ENCODE results near the gene MINDY1.

The MINDY1 gene

GRCh38 chr1:150994248-150994647 is 12.5 kb downstream of the MINDY1 start:
- in situ Hi-C loops (cut with HindIII; ENCODE audit: low sequenced_read_pairs): no loop called here

- in situ Hi-C loops (cut with HindIII; ENCODE audit: low sequenced_read_pairs): no loop called here
Observed at GRCh38 chr1:150992626-150993025, 14.1 kb downstream of the MINDY1 start.

- in situ Hi-C loops (cut with HindIII; ENCODE audit: low sequenced_read_pairs): no loop called here
Observed at GRCh38 chr1:150987924-150988323, 18.8 kb downstream of the MINDY1 start.

GRCh38 chr1:150985179-150985825 is 21.4 kb downstream of the MINDY1 start:
- in situ Hi-C loops (cut with HindIII; ENCODE audit: low sequenced_read_pairs): no loop called here

- in situ Hi-C loops (cut with HindIII; ENCODE audit: low sequenced_read_pairs): loop anchor here (5.0 kb wide), 1 partner anchor 35 kb away; no protein-coding TSS in a partner anchor
Observed at GRCh38 chr1:150981805-150982712, 24.6 kb downstream of the MINDY1 start, which contains the start of gene ANXA9. ANXA9 (plus strand) TSS chr1:150982292; CDS start chr1:150983106, 814 bp downstream.

GRCh38 chr1:150981177-150981804 is 25.4 kb downstream of the MINDY1 start:
- in situ Hi-C loops (cut with HindIII; ENCODE audit: low sequenced_read_pairs): loop anchor here (5.0 kb wide), 1 partner anchor 34 kb away; no protein-coding TSS in a partner anchor

GRCh38 chr1:150979092-150980056 is 27.3 kb downstream of the MINDY1 start:
- in situ Hi-C loops (cut with HindIII; ENCODE audit: low sequenced_read_pairs): loop anchor here (5.0 kb wide), 1 partner anchor 32 kb away; no protein-coding TSS in a partner anchor

- in situ Hi-C loops (cut with HindIII; ENCODE audit: low sequenced_read_pairs): no loop called here
Observed at GRCh38 chr1:150976879-150977694, 29.6 kb downstream of the MINDY1 start.

- in situ Hi-C loops (cut with HindIII; ENCODE audit: low sequenced_read_pairs): no loop called here
Observed at GRCh38 chr1:150976401-150976821, 30.3 kb downstream of the MINDY1 start.

GRCh38 chr1:150974580-150975478 is 31.9 kb downstream of the MINDY1 start, which contains the start of gene CERS2:
CERS2 (minus strand) TSS chr1:150974835; CDS start chr1:150969090, 5,745 bp downstream.
- in situ Hi-C loops (cut with HindIII; ENCODE audit: low sequenced_read_pairs): no loop called here

GRCh38 chr1:150973836-150974579 is 32.7 kb downstream of the MINDY1 start:
- in situ Hi-C loops (cut with HindIII; ENCODE audit: low sequenced_read_pairs): no loop called here

GRCh38 chr1:150973258-150973835 is 33.4 kb downstream of the MINDY1 start:
- in situ Hi-C loops (cut with HindIII; ENCODE audit: low sequenced_read_pairs): no loop called here

GRCh38 chr1:150972417-150972940 is 34.2 kb downstream of the MINDY1 start:
- in situ Hi-C loops (cut with HindIII; ENCODE audit: low sequenced_read_pairs): no loop called here

- in situ Hi-C loops (cut with HindIII; ENCODE audit: low sequenced_read_pairs): no loop called here
Observed at GRCh38 chr1:150971583-150972416, 34.9 kb downstream of the MINDY1 start.

GRCh38 chr1:150970808-150971582 is 35.7 kb downstream of the MINDY1 start:
- in situ Hi-C loops (cut with HindIII; ENCODE audit: low sequenced_read_pairs): no loop called here

Data from endothelial cell of hepatic sinusoid (primary cell).